COLO829 (cell line): Measurements from ENCODE around the gene LGR4.
"Not testable (repeated sequence)": the region's sequence is repeated elsewhere in the genome, so short reads cannot be mapped to it uniquely, and the experiment has no call there.

Source experiments
- DNase-seq: peaks from one replicate; pipeline ENCODE4 v3.0.0; 2012; ENCODE audit warnings: low spot score

Gene LGR4

GRCh38 chr11:27347359-27348339, 124.9 kb downstream of the LGR4 start:
- no peak for DNase-seq

- DNase-seq, result no peak
Measured at GRCh38 chr11:27339941-27340340, 132.6 kb downstream of the LGR4 start.

- DNase-seq, result not testable (repeated sequence)
Measured at GRCh38 chr11:27334764-27335163, 137.8 kb downstream of the LGR4 start.

DNA sequence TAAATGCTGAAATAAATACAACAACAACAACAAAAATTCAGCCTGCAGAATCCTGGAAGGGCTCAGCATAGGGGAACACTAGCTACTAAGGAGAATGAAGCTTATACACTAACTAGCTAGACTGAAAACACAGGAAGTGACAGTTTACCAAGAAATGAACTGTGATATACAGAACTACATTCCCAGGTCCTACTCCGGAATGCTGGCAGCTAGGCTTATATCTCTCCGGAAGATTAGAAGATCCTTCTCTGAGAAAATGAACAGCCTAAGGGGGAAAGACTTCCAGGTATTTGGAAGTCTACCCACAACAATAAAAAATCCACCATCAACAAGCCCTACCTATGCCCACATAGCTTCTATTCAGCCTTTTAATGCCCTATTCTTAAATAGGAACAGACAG, 140.6 kb downstream of the LGR4 start:
- DNase-seq, result no peak

GRCh38 chr11:27330633-27331270, 141.8 kb downstream of the LGR4 start:
- DNase-seq, result no peak

- DNase-seq, result no peak
Measured at GRCh38 chr11:27329867-27330632, 142.5 kb downstream of the LGR4 start.

DNA sequence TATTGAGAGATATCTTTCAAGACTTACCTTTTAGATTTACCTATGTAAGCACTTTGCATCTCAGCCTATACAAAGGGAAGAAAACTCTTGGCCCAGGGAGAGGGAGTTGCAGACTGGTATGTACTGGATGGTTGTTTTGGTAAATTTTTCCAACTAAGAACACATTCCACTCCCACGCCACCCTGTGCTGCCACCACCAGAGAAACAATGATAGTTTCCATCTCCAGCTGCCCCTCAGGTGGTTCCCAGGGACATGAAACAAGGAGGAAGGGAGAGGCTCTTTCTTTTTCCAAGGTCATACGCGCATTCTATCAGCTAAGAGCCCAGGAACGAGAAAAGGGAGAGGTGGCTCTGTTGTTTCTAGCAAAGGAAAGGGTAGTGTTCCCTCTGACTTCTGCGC, 144.0 kb downstream of the LGR4 start:
- no peak for DNase-seq

DNA sequence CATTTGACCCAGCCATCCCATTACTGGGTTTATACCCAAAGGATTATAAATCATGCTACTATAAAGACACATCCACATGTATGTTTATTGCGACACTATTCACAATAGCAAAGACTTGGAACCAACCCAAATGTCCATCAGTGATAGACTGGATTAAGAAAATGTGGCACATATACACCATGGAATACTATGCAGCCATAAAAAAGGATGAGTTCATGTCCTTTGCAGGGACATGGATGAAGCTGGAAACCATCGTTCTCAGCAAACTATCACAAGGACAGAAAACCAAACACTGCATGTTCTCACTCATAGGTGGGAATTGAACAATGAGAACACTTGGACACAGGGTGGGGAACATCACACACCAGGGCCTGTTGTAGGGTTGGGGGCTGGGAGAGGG, 145.5 kb downstream of the LGR4 start:
- not testable (repeated sequence) for DNase-seq

GRCh38 chr11:27322196-27322595, 150.4 kb downstream of the LGR4 start:
- not testable (repeated sequence) for DNase-seq

DNA sequence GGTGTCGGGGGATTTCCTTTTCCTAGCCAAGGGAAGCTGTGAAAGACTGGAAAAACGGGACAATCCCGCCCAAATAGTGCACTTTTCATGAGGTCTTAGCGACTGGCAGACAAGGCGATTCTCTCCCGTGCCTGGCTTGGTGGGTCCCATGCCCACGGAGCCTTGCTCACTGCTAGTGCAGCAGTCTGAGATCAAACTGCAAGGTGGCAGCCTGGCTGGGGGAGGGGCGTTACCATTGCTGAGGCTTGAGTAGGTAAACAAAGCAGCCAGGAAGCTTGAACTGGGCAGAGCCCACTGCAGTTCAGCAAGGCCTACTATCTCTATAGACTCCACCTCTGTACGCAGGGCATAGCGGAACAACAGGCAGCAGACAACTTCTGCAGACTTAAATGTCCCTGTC, 151.2 kb downstream of the LGR4 start:
- not testable (repeated sequence) for DNase-seq

- peak; percentile 42 for DNase-seq
Measured at GRCh38 chr11:27319072-27319471, 153.5 kb downstream of the LGR4 start.

- no peak for DNase-seq
Measured at GRCh38 chr11:27317751-27318150, 154.8 kb downstream of the LGR4 start.
